Measurements from ENCODE around the gene MGAT4A.

GRCh38 chr2:98632351-98632750 is 98.6 kb downstream of the MGAT4A start:
- TF ChIP-seq CTCF (IDR thresholded peaks at IDR 0.05) (no peak), POLR2AphosphoS5 (IDR thresholded peaks at IDR 0.05) (no peak)

Measured in sigmoid colon (tissue), 4 donors.